NCI-H1048 (cell line): ENCODE data around the gene SLC15A1.
"Not testable (repeated sequence)": the region's sequence is repeated elsewhere in the genome, so short reads cannot be mapped to it uniquely, and the experiment has no call there.

ENCODE experiments used
- DNase-seq: peaks from one replicate; lab custom pipeline; 2025; lab: John Stamatoyannopoulos, UW

SLC15A1 gene

GRCh38 chr13:98781470-98781869 lies 29.0 kb upstream of the SLC15A1 start:
- no peak for DNase-seq

DNA sequence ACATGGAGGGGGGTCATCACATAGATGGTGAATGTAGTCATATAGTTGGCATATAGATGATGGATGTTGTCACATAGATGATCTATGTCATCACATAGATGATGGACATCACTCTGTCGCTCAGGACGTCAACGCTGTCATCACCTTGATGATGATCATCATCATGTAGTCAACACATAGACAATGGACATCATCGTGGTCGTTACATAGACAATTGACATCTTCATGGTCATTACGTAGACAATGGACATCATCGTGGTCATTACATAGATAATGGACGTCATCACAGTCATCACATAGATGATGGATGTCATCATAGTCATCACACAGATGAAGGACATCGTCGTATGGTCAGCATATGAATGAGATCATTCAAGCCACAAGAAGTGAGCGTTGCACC lies 28.6 kb upstream of the SLC15A1 start:
- DNase-seq, result no peak

- no peak for DNase-seq
Observed at GRCh38 chr13:98780451-98780850, 28.0 kb upstream of the SLC15A1 start.

- DNase-seq, result no peak
Observed at GRCh38 chr13:98779695-98780094, 27.2 kb upstream of the SLC15A1 start.

GRCh38 chr13:98778749-98779148 lies 26.3 kb upstream of the SLC15A1 start:
- no peak for DNase-seq

GRCh38 chr13:98776644-98777043 lies 24.2 kb upstream of the SLC15A1 start:
- no peak for DNase-seq

GRCh38 chr13:98775844-98776598 lies 23.5 kb upstream of the SLC15A1 start:
- no peak for DNase-seq

- no peak for DNase-seq
Observed at GRCh38 chr13:98775386-98775785, 22.9 kb upstream of the SLC15A1 start.

- no peak for DNase-seq
Observed at GRCh38 chr13:98774776-98775175, 22.3 kb upstream of the SLC15A1 start.

DNA sequence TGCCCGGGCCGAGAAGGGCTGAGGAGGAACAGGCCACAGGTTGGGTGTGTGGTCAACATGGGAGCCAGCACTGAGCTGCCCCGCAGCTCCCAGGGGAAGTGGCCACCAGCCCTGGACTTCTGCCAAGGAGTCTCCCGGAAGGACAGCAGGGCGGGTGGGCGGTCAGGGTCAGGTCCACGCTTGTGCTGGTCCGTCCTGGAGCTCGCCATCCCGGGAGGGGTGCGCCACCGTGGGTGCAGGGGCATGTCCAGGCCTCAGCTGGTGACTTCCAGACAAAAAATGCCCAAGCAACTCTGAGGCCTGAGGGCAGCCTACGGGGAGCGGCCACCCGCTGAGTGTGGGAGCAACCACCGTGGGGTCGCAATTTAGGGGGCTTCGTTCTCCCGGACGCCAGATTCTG lies 21.4 kb upstream of the SLC15A1 start:
- DNase-seq, result no peak

DNA sequence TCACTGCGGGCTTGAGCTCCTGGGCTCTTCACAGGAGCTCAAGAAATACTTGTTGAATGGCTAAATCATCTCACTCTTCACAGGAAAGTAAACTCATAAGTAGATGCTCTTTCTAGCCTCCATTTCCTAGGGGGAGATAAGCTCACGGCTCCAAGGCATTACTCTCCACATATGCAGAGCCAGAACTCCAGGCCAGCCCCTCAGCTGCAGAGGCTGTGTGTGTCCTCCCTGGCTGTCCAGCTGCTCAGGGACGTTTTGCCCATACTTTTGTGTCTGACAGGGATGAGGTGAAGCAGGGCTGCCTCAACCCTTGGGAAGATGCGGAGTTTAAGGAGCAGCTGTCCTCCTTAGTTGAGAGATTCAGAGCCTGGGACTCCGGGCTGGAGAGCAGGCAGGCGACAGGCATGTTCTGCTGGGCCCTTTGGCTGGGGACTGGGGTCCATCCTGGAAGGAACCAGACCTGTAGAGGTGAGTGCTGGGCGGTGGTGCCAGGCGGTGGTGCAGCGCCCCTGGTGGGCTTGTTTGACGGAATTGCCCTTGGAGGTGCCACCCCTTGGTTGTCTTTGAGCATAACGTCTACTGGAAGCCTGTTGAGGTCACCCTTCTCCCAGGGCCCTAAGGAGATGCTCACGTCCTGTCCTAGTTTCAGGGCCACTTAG lies 20.5 kb upstream of the SLC15A1 start:
- no peak for DNase-seq

- DNase-seq, result no peak
Observed at GRCh38 chr13:98771838-98772611, 19.6 kb upstream of the SLC15A1 start.

- DNase-seq, result no peak
Observed at GRCh38 chr13:98769736-98770135, 17.3 kb upstream of the SLC15A1 start.

- DNase-seq, result no peak
Observed at GRCh38 chr13:98768522-98768921, 16.1 kb upstream of the SLC15A1 start.

DNA sequence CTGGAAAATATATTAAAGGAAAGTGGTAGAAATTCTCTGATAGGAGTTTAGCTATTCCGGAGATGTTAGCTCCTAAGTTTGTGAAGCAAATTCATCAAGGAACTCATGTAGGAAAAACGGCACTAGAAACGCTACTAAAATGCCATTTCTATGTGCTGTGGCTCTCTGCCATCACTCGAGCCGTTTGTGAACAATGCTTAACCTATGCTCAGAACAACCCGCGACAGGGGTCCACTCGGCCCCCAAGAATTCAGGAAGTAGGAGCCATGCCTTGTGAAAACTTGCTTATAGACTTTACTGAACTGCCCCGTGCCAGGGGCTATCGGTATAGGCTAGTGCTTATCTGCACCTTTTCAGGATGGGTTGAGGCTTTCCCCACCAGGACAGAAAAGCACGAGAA lies 14.2 kb upstream of the SLC15A1 start:
- DNase-seq, result no peak

DNA sequence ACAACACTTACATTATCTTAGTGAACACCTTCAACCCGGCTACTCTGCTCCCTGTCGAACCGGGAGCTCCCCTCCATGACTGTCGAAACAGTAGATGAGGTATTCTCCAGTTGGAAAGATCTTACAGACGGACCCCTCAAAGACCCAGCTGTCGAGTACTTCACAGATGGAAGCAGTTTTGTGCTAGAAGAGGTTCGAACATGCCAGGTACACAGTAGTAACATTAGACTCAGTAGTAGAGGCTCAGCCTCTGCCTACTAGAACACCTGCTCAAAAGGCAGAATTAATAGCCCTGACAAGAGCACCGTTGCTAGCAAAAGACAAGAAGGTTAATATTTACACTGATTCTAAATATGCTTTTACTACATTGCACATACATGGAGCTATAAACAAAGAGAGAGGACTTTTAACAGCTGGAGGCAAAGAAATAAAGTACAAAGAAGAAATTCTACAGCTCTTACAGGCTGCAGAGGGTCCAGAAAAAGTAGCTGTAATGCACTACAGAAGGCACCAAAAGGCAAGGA lies 13.6 kb upstream of the SLC15A1 start:
- no peak for DNase-seq

GRCh38 chr13:98761986-98762616 lies 9.6 kb upstream of the SLC15A1 start:
- DNase-seq, result no peak

DNA sequence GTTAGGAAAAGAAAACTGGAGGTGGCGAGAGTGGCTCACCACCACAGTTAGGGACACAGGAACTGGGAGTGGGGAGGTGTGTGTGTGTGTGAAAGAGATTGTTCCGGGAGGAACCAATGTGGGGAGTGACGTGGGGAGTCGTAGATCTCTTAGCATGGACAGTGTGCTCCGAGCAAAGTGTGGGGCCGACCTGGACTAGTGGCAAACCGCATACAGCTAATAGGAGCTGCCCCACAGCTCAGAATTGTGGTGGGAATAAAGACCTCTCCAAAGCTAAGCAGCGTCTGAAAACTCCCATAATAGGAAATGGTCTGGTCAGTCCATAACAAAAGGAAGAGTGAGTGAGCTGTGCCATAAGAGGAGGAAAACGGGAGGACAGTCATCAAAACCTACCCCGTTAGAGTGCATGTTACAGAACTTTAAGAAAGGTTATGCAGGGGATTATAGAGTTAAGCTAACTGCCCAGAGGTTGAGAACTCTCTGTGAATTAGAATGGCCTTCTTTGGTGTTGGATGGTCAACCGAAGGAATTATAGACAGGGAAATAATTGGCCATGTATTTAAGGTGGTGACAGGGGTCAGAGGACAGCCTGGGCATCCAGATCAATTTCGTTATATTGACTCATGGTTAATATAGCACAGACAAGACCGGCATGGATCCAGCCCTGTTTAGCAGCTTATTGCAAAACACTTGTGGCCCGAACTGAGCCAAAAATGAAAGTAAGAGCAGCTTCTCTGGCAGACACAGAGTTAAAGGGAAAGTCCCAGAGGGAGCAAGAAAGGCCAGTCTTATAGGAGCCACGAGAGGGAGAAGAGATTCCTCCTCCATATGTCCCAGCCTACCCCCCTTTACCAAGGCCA lies 8.9 kb upstream of the SLC15A1 start:
- no peak for DNase-seq

- no peak for DNase-seq
Observed at GRCh38 chr13:98755729-98756128, 3.3 kb upstream of the SLC15A1 start.

DNA sequence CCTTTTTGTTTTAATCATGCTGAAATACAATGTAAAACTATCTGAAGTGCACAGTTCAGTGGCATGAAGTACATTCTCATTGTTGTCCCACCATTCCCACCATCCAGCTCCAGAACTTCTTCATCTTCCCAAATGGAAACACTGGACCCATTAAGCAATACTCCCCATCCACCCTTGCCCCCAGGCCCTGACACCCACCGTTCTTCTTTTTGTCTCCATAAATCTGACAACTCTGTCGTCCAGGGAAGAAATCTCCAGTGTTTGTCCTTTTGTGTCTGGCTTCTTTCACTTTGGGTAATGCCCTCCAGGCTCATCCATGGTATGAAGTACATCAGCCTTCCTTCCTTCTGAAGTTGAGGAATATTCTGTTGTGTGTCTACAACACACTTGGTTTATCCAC lies 2.6 kb upstream of the SLC15A1 start:
- no peak for DNase-seq

GRCh38 chr13:98754468-98754867 lies 2.0 kb upstream of the SLC15A1 start:
- DNase-seq, result not testable (repeated sequence)
